Parathyroid adenoma (tissue), 2 donors: Measurements from ENCODE around the gene ANKRD65.
"Not testable (repeated sequence)": the region's sequence is repeated elsewhere in the genome, so short reads cannot be mapped to it uniquely, and the experiment has no call there.

Experiments used
- H2AFZ ChIP-seq: fragments of 300-600 bp; sonication (generic); one replicate; pipeline ENCODE4 v1.7.0; 2017; ENCODE audit warnings: antibody characterized with exemption, mild to moderate bottlenecking
- H3K27ac ChIP-seq: fragments of 300-600 bp; sonication (generic); one replicate; pipeline ENCODE4 v1.7.0; 2017
- H3K27me3 ChIP-seq: fragments of 300-600 bp; sonication (generic); one replicate; pipeline ENCODE4 v1.7.0; 2017; ENCODE audit warnings: low read length; ENCODE audit not compliant: control insufficient read depth, insufficient read depth
- H3K36me3 ChIP-seq: fragments of 300-600 bp; sonication (generic); one replicate; pipeline ENCODE4 v1.7.0; 2017; ENCODE audit warnings: low read length; ENCODE audit not compliant: control insufficient read depth, insufficient read depth
- H3K4me1 ChIP-seq: fragments of 300-600 bp; sonication (generic); one replicate; pipeline ENCODE4 v1.7.0; 2017; ENCODE audit warnings: control low read depth
- H3K4me2 ChIP-seq: fragments of 300-600 bp; sonication (generic); one replicate; pipeline ENCODE4 v1.7.0; 2017; ENCODE audit warnings: low read length
- H3K4me3 ChIP-seq: fragments of 300-600 bp; sonication (generic); one replicate; pipeline ENCODE4 v1.7.0; 2017; ENCODE audit warnings: low read depth, low read length
- H3K79me2 ChIP-seq: fragments of 300-600 bp; sonication (generic); one replicate; pipeline ENCODE4 v1.7.0; 2017; ENCODE audit warnings: control low read depth
- H3K9ac ChIP-seq: fragments of 300-600 bp; sonication (generic); one replicate; pipeline ENCODE4 v1.7.0; 2017; ENCODE audit warnings: mild to moderate bottlenecking
- H3K9me3 ChIP-seq: fragments of 300-600 bp; sonication (generic); one replicate; pipeline ENCODE4 v1.7.0; 2017; ENCODE audit warnings: low read length; ENCODE audit not compliant: control insufficient read depth
- CTCF ChIP-seq: fragments of 300-600 bp; sonication (generic); IDR thresholded peaks from one replicate; pipeline ENCODE4 v1.7.0; 2017; ENCODE audit warnings: antibody characterized with exemption, mild to moderate bottlenecking
- donor health status: primary hyperparathyroidism.

Gene ANKRD65

GRCh38 chr1:1388078-1388472, 33.0 kb downstream of the ANKRD65 start:
- no peaks in the 10 kb centered on the region for H3K27me3 ChIP-seq
- H3K4me1 ChIP-seq, result no peaks in the 10 kb centered on the region
- no peaks in the 10 kb centered on the region for H3K36me3 ChIP-seq
- H3K4me3 ChIP-seq, result no peak overlapping the region
- H3K9me3 ChIP-seq, result no peaks in the 10 kb centered on the region
- TF ChIP-seq CTCF, result no peak
- H3K79me2 ChIP-seq, result peaks cover 4% of the 10 kb centered on the region
- H3K4me2 ChIP-seq, result no peak overlapping the region
- no peak overlapping the region for H3K9ac ChIP-seq
- no peak overlapping the region for H2AFZ ChIP-seq
- H3K27ac ChIP-seq, result no peak overlapping the region

GRCh38 chr1:1387098-1388077, 33.7 kb downstream of the ANKRD65 start:
- Histone ChIP-seq H3K27ac (no peak overlapping the region), H2AFZ (no peak overlapping the region), H3K36me3 (no peaks in the 10 kb centered on the region), H3K79me2 (peaks cover 4% of the 10 kb centered on the region), H3K9me3 (no peaks in the 10 kb centered on the region), H3K4me3 (no peak overlapping the region), H3K27me3 (no peaks in the 10 kb centered on the region), H3K4me2 (no peak overlapping the region), H3K9ac (no peak overlapping the region), H3K4me1 (no peaks in the 10 kb centered on the region)
- TF ChIP-seq CTCF, result no peak

- H3K9me3 ChIP-seq, result no peaks in the 10 kb centered on the region
- no peaks in the 10 kb centered on the region for H3K27me3 ChIP-seq
- H3K4me3 ChIP-seq, result no peak overlapping the region
- no peak overlapping the region for H3K4me2 ChIP-seq
- no peak overlapping the region for H3K9ac ChIP-seq
- H3K79me2 ChIP-seq, result peaks cover 4% of the 10 kb centered on the region
- no peak overlapping the region for H3K27ac ChIP-seq
- no peaks in the 10 kb centered on the region for H3K36me3 ChIP-seq
- TF ChIP-seq CTCF, result no peak
- no peak overlapping the region for H2AFZ ChIP-seq
- no peaks in the 10 kb centered on the region for H3K4me1 ChIP-seq
Observed at GRCh38 chr1:1385931-1386330, 35.1 kb downstream of the ANKRD65 start.

DNA sequence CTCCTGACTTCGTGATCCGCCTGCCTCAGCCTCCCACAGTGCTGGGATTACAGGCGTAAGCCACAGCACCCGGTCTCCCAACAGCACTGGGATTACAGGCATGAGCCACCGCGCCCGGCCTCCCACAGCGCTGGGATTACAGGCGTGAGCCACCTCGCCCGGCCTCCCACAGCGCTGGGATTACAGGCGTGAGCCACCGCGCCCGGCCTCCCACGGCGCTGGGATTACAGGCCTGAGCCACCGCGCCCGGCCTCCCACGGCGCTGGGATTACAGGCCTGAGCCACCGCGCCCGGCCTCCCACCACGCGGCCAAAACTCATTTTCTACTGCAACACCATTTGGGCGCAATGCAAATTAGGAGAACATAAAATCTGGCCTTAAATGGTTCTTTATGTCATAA, 35.7 kb downstream of the ANKRD65 start:
- H3K4me1 ChIP-seq, H3K4me3 ChIP-seq, H3K4me2 ChIP-seq, H3K79me2 ChIP-seq, H3K27ac ChIP-seq, H3K36me3 ChIP-seq, H3K9me3 ChIP-seq, H3K27me3 ChIP-seq, H2AFZ ChIP-seq, H3K9ac ChIP-seq: not testable (repeated sequence)

- H2AFZ ChIP-seq, result no peak overlapping the region
- H3K9ac ChIP-seq, result no peak overlapping the region
- TF ChIP-seq CTCF, result no peak
- no peaks in the 10 kb centered on the region for H3K4me1 ChIP-seq
- no peak overlapping the region for H3K4me2 ChIP-seq
- no peaks in the 10 kb centered on the region for H3K79me2 ChIP-seq
- no peak overlapping the region for H3K4me3 ChIP-seq
- H3K27me3 ChIP-seq, result no peaks in the 10 kb centered on the region
- no peaks in the 10 kb centered on the region for H3K36me3 ChIP-seq
- H3K9me3 ChIP-seq, result no peaks in the 10 kb centered on the region
- H3K27ac ChIP-seq, result no peak overlapping the region
Observed at GRCh38 chr1:1381294-1381693, 39.8 kb downstream of the ANKRD65 start.
